AG09309 (cell line): ENCODE data around the gene HTRA2.

Experiments used
- DNase-seq: peaks from one replicate; pipeline ENCODE4 v3.0.0-alpha.2; 2010; ENCODE audit warnings: low read depth
- H3K4me3 ChIP-seq: 2 replicates; pipeline ENCODE4 v1.5.1; 2011; ENCODE audit warnings: mild to moderate bottlenecking, low read depth, low read length, moderate library complexity; ENCODE audit not compliant: control insufficient read depth
- TF ChIP-seq, protein P1 (sequence below): IDR thresholded peaks from 2 replicates; pipeline ENCODE4 v1.5.1; 2011; ENCODE audit warnings: mild to moderate bottlenecking, low read depth, low read length, inconsistent platforms; ENCODE audit not compliant: insufficient read depth, control insufficient read depth; ENCODE audit errors: missing control alignments

The HTRA2 gene

DNA sequence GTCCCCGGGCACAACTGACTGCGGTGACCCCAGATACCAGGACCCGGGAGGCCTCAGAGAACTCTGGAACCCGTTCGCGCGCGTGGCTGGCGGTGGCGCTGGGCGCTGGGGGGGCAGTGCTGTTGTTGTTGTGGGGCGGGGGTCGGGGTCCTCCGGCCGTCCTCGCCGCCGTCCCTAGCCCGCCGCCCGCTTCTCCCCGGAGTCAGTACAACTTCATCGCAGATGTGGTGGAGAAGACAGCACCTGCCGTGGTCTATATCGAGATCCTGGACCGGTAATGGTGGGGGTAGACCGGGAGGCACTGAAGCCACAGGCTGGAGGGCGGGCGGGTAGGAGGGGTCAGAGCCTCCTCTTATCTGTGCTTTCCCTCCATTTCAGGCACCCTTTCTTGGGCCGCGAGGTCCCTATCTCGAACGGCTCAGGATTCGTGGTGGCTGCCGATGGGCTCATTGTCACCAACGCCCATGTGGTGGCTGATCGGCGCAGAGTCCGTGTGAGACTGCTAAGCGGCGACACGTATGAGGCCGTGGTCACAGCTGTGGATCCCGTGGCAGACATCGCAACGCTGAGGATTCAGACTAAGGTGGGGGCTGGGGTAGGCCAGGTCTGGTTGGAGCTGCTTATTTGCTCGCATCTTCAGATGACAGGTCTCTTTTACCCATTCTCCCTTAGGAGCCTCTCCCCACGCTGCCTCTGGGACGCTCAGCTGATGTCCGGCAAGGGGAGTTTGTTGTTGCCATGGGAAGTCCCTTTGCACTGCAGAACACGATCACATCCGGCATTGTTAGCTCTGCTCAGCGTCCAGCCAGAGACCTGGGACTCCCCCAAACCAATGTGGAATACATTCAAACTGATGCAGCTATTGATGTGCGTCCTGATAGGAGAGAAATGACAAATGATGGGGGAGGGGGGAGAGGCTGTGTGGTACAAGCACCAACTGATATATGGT is 780 bp downstream of the HTRA2 start:
- DNase-seq: no peak
- peak overlapping the region; percentile 92 for H3K4me3 ChIP-seq
- TF ChIP-seq, protein P1, sequence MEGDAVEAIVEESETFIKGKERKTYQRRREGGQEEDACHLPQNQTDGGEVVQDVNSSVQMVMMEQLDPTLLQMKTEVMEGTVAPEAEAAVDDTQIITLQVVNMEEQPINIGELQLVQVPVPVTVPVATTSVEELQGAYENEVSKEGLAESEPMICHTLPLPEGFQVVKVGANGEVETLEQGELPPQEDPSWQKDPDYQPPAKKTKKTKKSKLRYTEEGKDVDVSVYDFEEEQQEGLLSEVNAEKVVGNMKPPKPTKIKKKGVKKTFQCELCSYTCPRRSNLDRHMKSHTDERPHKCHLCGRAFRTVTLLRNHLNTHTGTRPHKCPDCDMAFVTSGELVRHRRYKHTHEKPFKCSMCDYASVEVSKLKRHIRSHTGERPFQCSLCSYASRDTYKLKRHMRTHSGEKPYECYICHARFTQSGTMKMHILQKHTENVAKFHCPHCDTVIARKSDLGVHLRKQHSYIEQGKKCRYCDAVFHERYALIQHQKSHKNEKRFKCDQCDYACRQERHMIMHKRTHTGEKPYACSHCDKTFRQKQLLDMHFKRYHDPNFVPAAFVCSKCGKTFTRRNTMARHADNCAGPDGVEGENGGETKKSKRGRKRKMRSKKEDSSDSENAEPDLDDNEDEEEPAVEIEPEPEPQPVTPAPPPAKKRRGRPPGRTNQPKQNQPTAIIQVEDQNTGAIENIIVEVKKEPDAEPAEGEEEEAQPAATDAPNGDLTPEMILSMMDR: no peak

DNA sequence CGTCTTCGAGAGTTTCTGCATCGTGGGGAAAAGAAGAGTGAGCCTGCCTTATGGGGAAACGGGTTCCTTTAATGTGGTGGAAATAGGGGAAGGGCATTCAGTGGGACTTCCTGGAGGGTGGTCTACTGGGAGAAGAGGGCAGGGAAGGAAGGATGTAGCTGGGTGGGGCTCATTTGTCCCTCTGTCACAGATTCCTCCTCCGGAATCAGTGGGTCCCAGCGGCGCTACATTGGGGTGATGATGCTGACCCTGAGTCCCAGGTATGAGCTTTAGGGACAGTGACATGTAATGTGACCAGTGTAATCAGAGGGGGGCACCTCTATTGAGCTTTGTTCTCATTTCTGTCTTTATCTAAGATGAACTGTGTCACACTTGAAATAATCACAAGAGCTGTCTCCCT is 1.9 kb downstream of the HTRA2 start:
- peak overlapping the region; percentile 92 for H3K4me3 ChIP-seq
- TF ChIP-seq, protein P1: no peak
- no peak for DNase-seq

DNA sequence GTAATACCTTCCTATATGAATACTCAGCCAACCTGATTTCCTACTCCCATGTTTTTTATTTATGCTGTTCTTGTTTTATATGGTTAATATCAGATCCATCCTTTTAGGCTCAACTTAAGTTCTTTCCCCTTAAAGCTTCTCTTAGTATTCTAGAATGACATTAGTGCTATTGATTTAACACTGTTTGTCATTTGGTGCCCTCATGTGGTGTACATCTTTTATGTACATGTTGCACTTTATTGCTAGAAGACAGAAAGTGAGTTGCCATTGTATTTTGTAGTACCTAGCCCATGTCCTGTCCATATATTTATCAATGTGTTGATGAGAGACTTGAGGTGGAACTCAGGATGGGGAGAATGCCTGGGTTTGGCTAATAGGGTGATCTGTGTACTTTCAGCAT is 2.5 kb downstream of the HTRA2 start:
- DNase-seq: no peak
- TF ChIP-seq, protein P1: peak; percentile 20
- no peak overlapping the region for H3K4me3 ChIP-seq

DNA sequence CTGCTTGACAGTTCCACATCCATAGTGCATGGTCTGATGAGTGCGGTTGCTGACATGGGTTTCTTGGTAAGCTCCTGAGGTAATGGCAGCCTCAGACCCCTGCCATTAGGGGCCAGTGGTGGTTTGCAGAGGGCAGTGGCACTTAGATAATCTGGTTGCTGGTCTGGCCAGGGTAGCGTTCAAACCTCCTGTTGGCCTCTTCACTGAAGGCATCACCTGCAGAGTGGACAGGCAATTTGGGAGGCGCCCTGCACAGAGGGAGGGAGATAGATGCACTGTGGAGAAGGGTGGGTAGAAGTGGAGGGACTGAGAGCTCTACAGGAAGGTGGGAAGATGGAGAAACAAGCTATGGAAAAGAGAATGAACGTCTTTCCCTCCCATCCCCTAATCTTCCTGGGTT is 3.7 kb downstream of the HTRA2 start:
- DNase-seq: no peak
- TF ChIP-seq, protein P1: no peak
- H3K4me3 ChIP-seq: no peak overlapping the region

DNA sequence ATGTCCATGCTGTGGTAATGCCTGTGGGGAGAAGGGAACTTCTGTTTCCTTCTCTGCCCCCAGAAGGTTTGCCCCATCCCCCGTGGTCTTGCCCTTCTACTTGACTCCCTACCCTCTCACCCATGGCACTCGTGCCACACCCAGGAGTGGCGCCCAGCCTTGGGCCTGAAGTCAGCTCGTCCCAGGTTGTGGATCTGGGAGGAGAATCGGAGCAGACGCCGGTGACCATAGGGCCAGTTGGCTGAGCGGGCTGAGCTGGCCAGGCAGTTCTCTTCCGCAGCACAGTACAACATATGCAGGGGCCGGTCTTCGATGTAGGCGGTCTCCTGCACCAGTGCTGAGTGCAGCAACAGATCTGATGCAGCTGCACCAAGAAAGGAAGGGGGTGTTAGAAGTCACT is 4.7 kb downstream of the HTRA2 start:
- DNase-seq: no peak

DNA sequence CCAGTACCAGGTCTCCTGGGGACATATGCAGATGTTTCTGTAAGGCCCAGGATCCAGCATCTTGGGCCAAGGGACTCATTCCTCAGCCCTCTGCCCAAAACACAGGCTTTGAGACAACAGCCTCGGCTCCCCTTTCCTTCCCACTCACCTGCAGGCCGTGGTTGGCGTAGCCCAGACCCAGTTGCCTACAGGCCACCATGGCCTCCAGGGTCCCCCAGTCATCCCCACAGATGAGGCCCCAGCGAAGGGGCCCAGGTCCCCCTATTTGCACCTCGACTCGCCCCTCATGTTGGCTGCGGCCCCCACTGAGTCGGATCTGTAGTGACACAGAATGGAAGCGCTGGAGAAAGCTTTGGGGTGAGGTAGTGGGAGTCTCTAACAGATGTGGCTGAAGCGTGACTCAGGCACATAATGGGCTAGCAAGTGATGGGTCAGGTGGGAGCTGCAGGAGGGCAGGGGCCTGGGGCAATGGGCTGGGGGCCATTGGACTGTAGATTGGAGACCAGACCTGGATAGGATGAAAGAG is 5.8 kb downstream of the HTRA2 start:
- TF ChIP-seq, protein P1: no peak
- DNase-seq: no peak
- no peak overlapping the region for H3K4me3 ChIP-seq

More for the DNA sequence above, 4.7 kb downstream of the HTRA2 start:
- TF ChIP-seq, protein P1: no peak
- no peak overlapping the region for H3K4me3 ChIP-seq
